ENCODE data around the gene IMPG2.

DNA sequence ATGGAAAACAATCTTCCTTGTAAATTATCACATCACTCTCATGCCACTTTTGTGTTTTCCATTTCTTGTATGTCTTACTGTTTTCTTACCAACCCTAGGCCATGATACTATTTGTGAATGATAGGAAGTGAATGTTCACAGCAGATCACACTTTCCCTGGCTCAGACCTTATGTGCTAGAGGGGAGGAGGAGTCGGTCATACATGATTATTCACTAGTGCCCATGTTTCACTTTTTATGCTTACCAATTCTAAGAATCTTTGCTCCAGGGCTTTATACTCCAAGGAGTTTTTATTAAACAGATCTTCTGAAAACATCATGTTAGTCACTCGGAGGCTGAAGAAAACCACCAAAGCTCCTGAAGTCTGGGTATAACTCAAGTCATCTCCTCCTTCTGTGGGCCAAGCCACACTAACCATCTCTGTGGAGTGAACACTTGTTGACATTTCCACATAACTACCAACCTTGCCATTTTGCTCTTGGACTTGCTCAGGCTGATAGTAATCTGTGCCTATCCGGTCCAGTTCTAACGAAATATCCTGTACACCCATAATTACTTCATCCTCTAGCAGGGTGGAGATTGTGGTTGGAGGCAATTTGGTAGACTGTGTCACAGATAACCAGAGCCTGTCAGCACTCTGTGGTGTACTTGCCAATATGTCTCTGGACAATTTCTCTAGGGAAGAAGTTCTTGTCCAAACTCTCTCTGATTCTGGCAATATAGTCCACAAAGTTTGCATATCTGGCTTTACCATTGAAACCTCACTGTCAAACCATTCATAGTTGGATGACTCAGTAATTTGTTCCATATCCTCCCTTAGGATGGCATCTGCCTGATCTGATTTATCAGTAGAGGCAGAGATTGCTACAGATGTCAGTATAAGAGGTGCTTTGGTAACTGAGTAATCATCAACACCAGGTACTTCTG is 76.8 kb downstream of the IMPG2 start:
- TF ChIP-seq, protein P1, sequence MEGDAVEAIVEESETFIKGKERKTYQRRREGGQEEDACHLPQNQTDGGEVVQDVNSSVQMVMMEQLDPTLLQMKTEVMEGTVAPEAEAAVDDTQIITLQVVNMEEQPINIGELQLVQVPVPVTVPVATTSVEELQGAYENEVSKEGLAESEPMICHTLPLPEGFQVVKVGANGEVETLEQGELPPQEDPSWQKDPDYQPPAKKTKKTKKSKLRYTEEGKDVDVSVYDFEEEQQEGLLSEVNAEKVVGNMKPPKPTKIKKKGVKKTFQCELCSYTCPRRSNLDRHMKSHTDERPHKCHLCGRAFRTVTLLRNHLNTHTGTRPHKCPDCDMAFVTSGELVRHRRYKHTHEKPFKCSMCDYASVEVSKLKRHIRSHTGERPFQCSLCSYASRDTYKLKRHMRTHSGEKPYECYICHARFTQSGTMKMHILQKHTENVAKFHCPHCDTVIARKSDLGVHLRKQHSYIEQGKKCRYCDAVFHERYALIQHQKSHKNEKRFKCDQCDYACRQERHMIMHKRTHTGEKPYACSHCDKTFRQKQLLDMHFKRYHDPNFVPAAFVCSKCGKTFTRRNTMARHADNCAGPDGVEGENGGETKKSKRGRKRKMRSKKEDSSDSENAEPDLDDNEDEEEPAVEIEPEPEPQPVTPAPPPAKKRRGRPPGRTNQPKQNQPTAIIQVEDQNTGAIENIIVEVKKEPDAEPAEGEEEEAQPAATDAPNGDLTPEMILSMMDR (conservative IDR thresholded peaks at IDR 0.05; ENCODE audit: low read depth, low read length), result no peak
- TF ChIP-seq EZH2 (IDR thresholded peaks at IDR 0.05; ENCODE audit: borderline replicate concordance, low read depth, low read length, poor library complexity, severe bottlenecking), result no peak

Data from A673 (cell line).